Endothelial cell of umbilical vein (primary cell): ENCODE results near the gene CENPW. TPM values are rescaled to one million over a fixed set of nuclear protein-coding genes. Genes with fewer than 3 reads are reported as not detected.

Experiments used
- BruUV-seq: library from RNA; stranded (reverse); fragments of 400-500 nt; replicated peaks from 2 replicates; lab custom pipeline; 2021; lab: Mats Ljungman, UMichigan
- CTCF ChIA-PET: fragments of 300-600, 350-600 bp; sonication (Branson Sonifier 250); formaldehyde crosslinking; loops from one replicate; lab custom pipeline; 2021; ENCODE audit warnings: antibody characterized with exemption, inconsistent platforms; lab: Charles Lee
- POLR2A ChIA-PET: fragments of 300-600, 350-600 bp; sonication (Branson Sonifier 250); formaldehyde crosslinking; loops from one replicate; lab custom pipeline; 2021; ENCODE audit warnings: antibody characterized with exemption, inconsistent platforms; lab: Charles Lee
- DNase-seq: peaks from one replicate; pipeline ENCODE4 v3.0.0-alpha.2; 2011; ENCODE audit warnings: low read depth, low spot score
- FAIRE-seq: peaks from 2 replicates; lab custom pipeline; 2011; peaks lifted over from hg19 to GRCh38; lab: Jason Lieb, UNC
- H2AFZ ChIP-seq: 2 replicates; pipeline ENCODE4 v1.6.0; 2012; ENCODE audit warnings: low read depth, low read length, control low read depth, inconsistent platforms
- H3K27ac ChIP-seq: 2 replicates; pipeline ENCODE4 v1.5.1; 2011; ENCODE audit warnings: low read depth, mild to moderate bottlenecking, control low read depth, low read length, moderate library complexity; ENCODE audit not compliant: insufficient read depth
- H3K27me3 ChIP-seq, 2 experiments: 2 replicates each; pipeline versions ENCODE4 v1.6.0 to v1.6.1; 2011; ENCODE audit warnings: low read length in 2 of 2, mixed read lengths in 1 of 2; ENCODE audit not compliant: control insufficient read depth in 2 of 2, insufficient read depth in 2 of 2
- H3K36me3 ChIP-seq, 2 experiments: 2 replicates in 1 of 2; 3 replicates in 1 of 2; pipeline ENCODE4 v1.5.1; 2011; ENCODE audit warnings: low read length in 2 of 2, mild to moderate bottlenecking in 1 of 2, moderate library complexity in 1 of 2; ENCODE audit not compliant: control insufficient read depth in 2 of 2, insufficient read depth in 2 of 2; ENCODE audit errors: extremely low read depth in 1 of 2
- H3K4me1 ChIP-seq: 3 replicates; pipeline ENCODE4 v1.5.1; 2011; ENCODE audit warnings: mild to moderate bottlenecking, low read length; ENCODE audit not compliant: control insufficient read depth, insufficient read depth; ENCODE audit errors: extremely low read depth
- H3K4me2 ChIP-seq: 2 replicates; pipeline ENCODE4 v1.6.1; 2011; ENCODE audit warnings: low read length, control low read depth, mixed read lengths; ENCODE audit not compliant: insufficient read depth
- H3K4me3 ChIP-seq, 3 experiments: fragments of 200-600 bp in 1 of 3; sonication (generic), shearing (Covaris generic) in 1 of 3; replicated peaks in 1 of 3; 2 replicates each; pipeline ENCODE4 v1.5.1; 2011 to 2016; ENCODE audit warnings: control low read depth in 3 of 3, low read length in 3 of 3, mild to moderate bottlenecking in 2 of 3, inconsistent platforms in 1 of 3, low read depth in 1 of 3, moderate library complexity in 1 of 3; ENCODE audit not compliant: insufficient read depth in 1 of 3
- H3K79me2 ChIP-seq: 2 replicates; pipeline ENCODE4 v1.6.0; 2012; ENCODE audit warnings: low read length, inconsistent platforms; ENCODE audit not compliant: control insufficient read depth, insufficient read depth
- H3K9ac ChIP-seq: replicated peaks from 2 replicates; pipeline ENCODE3; 2011; ENCODE audit warnings: low read length, control low read depth; ENCODE audit not compliant: insufficient read depth; ENCODE audit errors: extremely low read depth
- H3K9me1 ChIP-seq: replicated peaks from 3 replicates; pipeline ENCODE4 v1.6.0; 2011; ENCODE audit warnings: mild to moderate bottlenecking, low read length; ENCODE audit not compliant: control insufficient read depth, insufficient read depth; ENCODE audit errors: extremely low read depth
- H3K9me3 ChIP-seq: replicated peaks from 2 replicates; pipeline ENCODE4 v1.5.1; 2012; ENCODE audit warnings: low read length, inconsistent platforms; ENCODE audit not compliant: control insufficient read depth, insufficient read depth
- H4K20me1 ChIP-seq: replicated peaks from 2 replicates; pipeline ENCODE3; 2011; ENCODE audit warnings: mild to moderate bottlenecking, low read length; ENCODE audit not compliant: control insufficient read depth, insufficient read depth; ENCODE audit errors: extremely low read depth
- EZH2 ChIP-seq: IDR thresholded peaks from 2 replicates; pipeline ENCODE4 v1.6.1; 2012; ENCODE audit warnings: borderline replicate concordance, low read depth, mild to moderate bottlenecking, moderate library complexity, low read length, inconsistent platforms; ENCODE audit not compliant: severe bottlenecking
- FOS ChIP-seq: IDR thresholded peaks from 2 replicates; pipeline ENCODE4 v1.6.1; 2011; ENCODE audit warnings: mild to moderate bottlenecking, low read length, moderate library complexity, borderline replicate concordance; ENCODE audit not compliant: insufficient read depth
- GATA2 ChIP-seq: IDR thresholded peaks from 2 replicates; pipeline ENCODE4 v1.7.0; 2011; ENCODE audit warnings: low read depth, mild to moderate bottlenecking, moderate library complexity, mixed read lengths, low read length; ENCODE audit not compliant: insufficient read length, insufficient read depth
- JUN ChIP-seq: IDR thresholded peaks from 2 replicates; pipeline ENCODE4 v1.6.1; 2011; ENCODE audit warnings: borderline replicate concordance, low read depth; ENCODE audit not compliant: insufficient read length, insufficient read depth
- MYC ChIP-seq: IDR thresholded peaks from one replicate; pipeline ENCODE4 v1.6.1; 2011; ENCODE audit warnings: mild to moderate bottlenecking, low read depth, low read length
- POLR2A ChIP-seq: IDR thresholded peaks from 2 replicates; pipeline ENCODE4 v1.6.1; 2012; ENCODE audit warnings: low read depth, mild to moderate bottlenecking, control low read depth, low read length
- POLR2AphosphoS5 ChIP-seq: IDR thresholded peaks from 2 replicates; pipeline ENCODE4 v1.6.1; 2012; ENCODE audit warnings: low read depth, mild to moderate bottlenecking, control low read depth, low read length, moderate library complexity; ENCODE audit not compliant: insufficient read depth
- dilution Hi-C: fragments of 300-500 bp; cut with MboI; formaldehyde crosslinking; loops from one replicate; pipeline ENCODE4 v1.15.0; 2019; ENCODE audit warnings: low sequenced_read_pairs; ENCODE audit not compliant: extremely low pct_ligation_motif_present
- intact Hi-C: fragments of 100-400 bp; cut with micrococcal nuclease; formaldehyde crosslinking; loops from one replicate; pipeline ENCODE4 v1.10.0; 2022
- polyA plus RNA-seq, 4 experiments: library from polyadenylated mRNA; depleted of rRNA in 3 of 4; stranded (reverse) in 3 of 4; unstranded in 1 of 4; fragments of >200 nt; gene quantifications; 2 replicates each; pipeline versions ENCODE4 v1.2.1 to v1.2.3, GENCODE V29; 2011 to 2012; ENCODE audit warnings: missing spikeins in 1 of 4
- total RNA-seq: library from RNA; stranded (reverse); gene quantifications from 2 replicates; pipeline ENCODE4 v1.2.3, GENCODE V29; 2021
- TF ChIP-seq, protein P1 (sequence below), 2 donors: IDR thresholded peaks; 1 replicate in 1 of 2; 2 replicates in 1 of 2; pipeline ENCODE4 v1.5.1; 2011; ENCODE audit warnings: low read length in 2 of 2, mild to moderate bottlenecking in 2 of 2, moderate library complexity in 2 of 2, control low read depth in 1 of 2, inconsistent platforms in 1 of 2, low read depth in 1 of 2; ENCODE audit not compliant: insufficient read depth in 1 of 2; ENCODE audit errors: extremely low read depth in 1 of 2
- TF ChIP-seq, protein P2 (sequence below): IDR thresholded peaks from 2 replicates; pipeline ENCODE4 v1.6.1; 2011; ENCODE audit not compliant: insufficient read depth, insufficient read length

Gene CENPW
- total and polyA plus RNA-seq, 2 donors (not counting 3 experiments of a cell fraction or from before 2014, with no cell fraction given), result 16.9 to 85.8 TPM

DNA sequence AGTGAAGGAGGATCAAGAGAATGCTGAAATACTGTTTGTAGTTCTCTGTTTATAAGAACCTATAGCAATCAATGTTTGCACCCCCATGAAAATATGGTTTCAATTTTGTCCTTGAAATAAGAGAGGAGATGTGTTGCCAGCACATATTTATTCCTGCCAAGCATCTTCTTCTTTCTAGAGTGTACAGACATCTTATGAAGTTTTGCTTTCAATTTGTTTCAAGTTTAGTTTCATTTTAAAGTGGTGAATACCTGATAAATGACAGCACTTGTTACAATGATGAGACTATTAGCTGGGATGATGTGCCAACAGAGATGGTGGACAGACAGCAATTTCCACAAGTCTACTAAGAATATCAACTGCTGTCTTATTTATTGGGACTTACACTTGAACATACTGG lies 39.2 kb upstream of the CENPW start:
- H3K36me3 ChIP-seq, result no peaks in the 10 kb centered on the region
- H3K79me2 ChIP-seq, result no peaks in the 10 kb centered on the region
- no peak overlapping the region for H2AFZ ChIP-seq
- DNase-seq (no peak), FAIRE-seq (no peak)
- BruUV-seq, result no TSS peak
- H3K4me1 ChIP-seq, result peaks cover 11% of the 10 kb centered on the region
- H3K4me2 ChIP-seq, result no peak overlapping the region
- no peaks in the 10 kb centered on the region for H4K20me1 ChIP-seq
- dilution Hi-C loops, result no loop called here
- H3K27ac ChIP-seq, result no peak overlapping the region
- H3K9me3 ChIP-seq, result no peaks in the 10 kb centered on the region
- TF ChIP-seq POLR2A (no peak), MYC (no peak), FOS (no peak), EZH2 (no peak)
- TF ChIP-seq, protein P1, sequence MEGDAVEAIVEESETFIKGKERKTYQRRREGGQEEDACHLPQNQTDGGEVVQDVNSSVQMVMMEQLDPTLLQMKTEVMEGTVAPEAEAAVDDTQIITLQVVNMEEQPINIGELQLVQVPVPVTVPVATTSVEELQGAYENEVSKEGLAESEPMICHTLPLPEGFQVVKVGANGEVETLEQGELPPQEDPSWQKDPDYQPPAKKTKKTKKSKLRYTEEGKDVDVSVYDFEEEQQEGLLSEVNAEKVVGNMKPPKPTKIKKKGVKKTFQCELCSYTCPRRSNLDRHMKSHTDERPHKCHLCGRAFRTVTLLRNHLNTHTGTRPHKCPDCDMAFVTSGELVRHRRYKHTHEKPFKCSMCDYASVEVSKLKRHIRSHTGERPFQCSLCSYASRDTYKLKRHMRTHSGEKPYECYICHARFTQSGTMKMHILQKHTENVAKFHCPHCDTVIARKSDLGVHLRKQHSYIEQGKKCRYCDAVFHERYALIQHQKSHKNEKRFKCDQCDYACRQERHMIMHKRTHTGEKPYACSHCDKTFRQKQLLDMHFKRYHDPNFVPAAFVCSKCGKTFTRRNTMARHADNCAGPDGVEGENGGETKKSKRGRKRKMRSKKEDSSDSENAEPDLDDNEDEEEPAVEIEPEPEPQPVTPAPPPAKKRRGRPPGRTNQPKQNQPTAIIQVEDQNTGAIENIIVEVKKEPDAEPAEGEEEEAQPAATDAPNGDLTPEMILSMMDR (IDR thresholded peaks at IDR 0.05; ENCODE audit: extremely low read depth in 1 of 2, insufficient read depth in 1 of 2, low read depth in 1 of 2, low read length in 2 of 2), result no peak
- H3K9me1 ChIP-seq, result no peaks in the 10 kb centered on the region
- H3K4me3 ChIP-seq, result no peak overlapping the region
- no peaks in the 10 kb centered on the region for H3K27me3 ChIP-seq
- H3K9ac ChIP-seq, result no peak overlapping the region
- intact Hi-C loops, result no loop called here
- POLR2A ChIA-PET, result no interaction called here
- CTCF ChIA-PET, result no interaction called here

DNA sequence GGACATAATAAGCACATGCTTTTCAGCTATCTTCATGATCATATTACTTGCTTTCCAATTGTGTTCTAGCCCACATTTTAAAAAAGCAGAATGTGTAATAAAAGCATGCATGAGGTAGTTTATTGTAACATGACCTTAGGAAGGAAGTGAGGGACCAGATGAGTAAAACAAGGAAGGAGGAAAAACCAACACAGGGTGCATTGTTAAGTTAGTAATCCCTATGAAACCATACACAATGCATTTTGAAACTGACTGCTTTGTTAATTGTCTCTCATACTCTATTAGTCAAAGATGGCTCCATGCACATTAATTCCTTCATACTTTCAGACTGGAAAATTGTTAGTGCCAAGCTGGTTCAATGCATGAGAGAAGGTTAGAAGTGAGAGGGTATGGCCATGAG lies 37.7 kb upstream of the CENPW start:
- H3K79me2 ChIP-seq, result no peaks in the 10 kb centered on the region
- FAIRE-seq (peak; percentile 82), DNase-seq (peak; percentile 73)
- H3K27me3 ChIP-seq, result no peaks in the 10 kb centered on the region
- dilution Hi-C loops (no loop called here), intact Hi-C loops (no loop called here)
- peak overlapping the region; percentile 42 for H3K4me2 ChIP-seq
- peak overlapping the region; percentile 41 for H2AFZ ChIP-seq
- H3K9me3 ChIP-seq, result no peaks in the 10 kb centered on the region
- H3K9ac ChIP-seq, result no peak overlapping the region
- no peaks in the 10 kb centered on the region for H3K36me3 ChIP-seq
- no peaks in the 10 kb centered on the region for H4K20me1 ChIP-seq
- ChIA-PET POLR2A (no interaction called here), CTCF (no interaction called here)
- TF ChIP-seq FOS, result peak; percentile 43
- TF ChIP-seq EZH2, result no peak
- no peak for TF ChIP-seq POLR2A
- peak; percentile 48 for TF ChIP-seq POLR2AphosphoS5
- TF ChIP-seq, protein P1 (IDR thresholded peaks at IDR 0.05; ENCODE audit: extremely low read depth in 1 of 2, insufficient read depth in 1 of 2, low read depth in 1 of 2, low read length in 2 of 2), result no peak
- no peak for TF ChIP-seq GATA2
- TF ChIP-seq, protein P2, sequence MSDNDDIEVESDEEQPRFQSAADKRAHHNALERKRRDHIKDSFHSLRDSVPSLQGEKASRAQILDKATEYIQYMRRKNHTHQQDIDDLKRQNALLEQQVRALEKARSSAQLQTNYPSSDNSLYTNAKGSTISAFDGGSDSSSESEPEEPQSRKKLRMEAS, result no peak
- TF ChIP-seq JUN, result peak; percentile 57
- TF ChIP-seq MYC, result no peak
- H3K27ac ChIP-seq, result peak overlapping the region; percentile 25
- no TSS peak for BruUV-seq
- H3K9me1 ChIP-seq, result no peaks in the 10 kb centered on the region
- peaks cover 11% of the 10 kb centered on the region for H3K4me1 ChIP-seq
- no peak overlapping the region for H3K4me3 ChIP-seq
